Caco-2 (cell line): ENCODE data around the gene ANGPTL8. TPM values are rescaled to one million over a fixed set of nuclear protein-coding genes. Genes with fewer than 3 reads are reported as not detected.

Experiments
- BruUV-seq: library from RNA; stranded (reverse); fragments of 400-500 nt; replicated peaks from 2 replicates; lab custom pipeline; 2021; lab: Mats Ljungman, UMichigan
- CTCF ChIA-PET: fragments of 300-600 bp; sonication (Branson Sonifier 250); formaldehyde crosslinking; loops from one replicate; lab custom pipeline; 2022; ENCODE audit warnings: antibody characterized with exemption; lab: Charles Lee
- POLR2A ChIA-PET: fragments of 300-600 bp; sonication (Branson Sonifier 250); formaldehyde crosslinking; loops from one replicate; lab custom pipeline; 2022; ENCODE audit warnings: antibody characterized with exemption; lab: Charles Lee
- DNase-seq, 2 experiments: peaks; one replicate each; pipeline versions ENCODE4 v3.0.0 to v3.0.0-alpha.2; 2020 to 2022
- H3K27me3 ChIP-seq: replicated peaks from 2 replicates; pipeline ENCODE4 v1.6.0; 2011; ENCODE audit warnings: low read length; ENCODE audit not compliant: control insufficient read depth, insufficient read depth
- H3K36me3 ChIP-seq: 2 replicates; pipeline ENCODE4 v1.5.1; 2011; ENCODE audit warnings: low read length; ENCODE audit not compliant: control insufficient read depth, insufficient read depth
- H3K4me1 ChIP-seq: fragments of 250-450 bp; sonication (Bioruptor Pico); 2 replicates; pipeline ENCODE4 v1.5.1; 2020; ENCODE audit warnings: mild to moderate bottlenecking
- H3K4me3 ChIP-seq: 2 replicates; pipeline ENCODE4 v1.5.1; 2011; ENCODE audit warnings: low read depth, mild to moderate bottlenecking, control low read depth, low read length
- H3K9me3 ChIP-seq: fragments of 250-450 bp; sonication (Bioruptor Pico); 2 replicates; pipeline ENCODE4 v1.5.1; 2020; ENCODE audit warnings: mild to moderate bottlenecking, moderate library complexity
- H3K27ac Mint-ChIP-seq: one replicate; pipeline ENCODE4 v1.8.0; 2022; ENCODE audit warnings: mixed read lengths; ENCODE audit not compliant: unreplicated experiment
- H3K27me3 Mint-ChIP-seq: one replicate; pipeline ENCODE4 v1.8.0; 2022; ENCODE audit warnings: mixed read lengths; ENCODE audit not compliant: insufficient read depth, unreplicated experiment
- H3K36me3 Mint-ChIP-seq: one replicate; pipeline ENCODE4 v1.8.0; 2022; ENCODE audit warnings: mild to moderate bottlenecking, mixed read lengths; ENCODE audit not compliant: insufficient read depth, unreplicated experiment
- H3K4me1 Mint-ChIP-seq: one replicate; pipeline ENCODE4 v1.8.0; 2022; ENCODE audit warnings: low read depth, mixed read lengths; ENCODE audit not compliant: unreplicated experiment
- H3K4me3 Mint-ChIP-seq: one replicate; pipeline ENCODE4 v1.8.0; 2022; ENCODE audit warnings: mild to moderate bottlenecking, moderate library complexity, mixed read lengths; ENCODE audit not compliant: unreplicated experiment
- H3K9me3 Mint-ChIP-seq: one replicate; pipeline ENCODE4 v1.8.0; 2022; ENCODE audit warnings: mixed read lengths; ENCODE audit not compliant: unreplicated experiment
- CTCF ChIP-seq, 2 experiments: fragments of 200-600 bp in 1 of 2; IDR thresholded peaks; 1 replicate in 1 of 2; 2 replicates in 1 of 2; pipeline versions ENCODE4 v1.5.1 to v1.8.0; 2011 to 2022; ENCODE audit warnings: antibody characterized with exemption in 1 of 2, control low read depth in 1 of 2, inconsistent platforms in 1 of 2, low read depth in 1 of 2, low read length in 1 of 2, mild to moderate bottlenecking in 1 of 2, moderate library complexity in 1 of 2; ENCODE audit not compliant: insufficient read depth in 1 of 2, severe bottlenecking in 1 of 2, unreplicated experiment in 1 of 2
- intact Hi-C: fragments of 100-400 bp; cut with micrococcal nuclease; formaldehyde crosslinking; loops from one replicate; pipeline ENCODE4 v1.10.0; 2022; ENCODE audit not compliant: unreplicated experiment
- total RNA-seq: library from RNA; stranded (reverse); gene quantifications from 2 replicates; pipeline ENCODE4 v1.2.3, GENCODE V29; 2022

Gene ANGPTL8
- total RNA-seq, 1 experiment from 2014 or later = not detected

- Histone ChIP-seq H3K4me1 (no peaks in the 10 kb centered on the region), H3K9me3 (no peaks in the 10 kb centered on the region), H3K36me3 (no peaks in the 10 kb centered on the region; the same call in 1 of the 2 replicates), H3K4me3 (no peak overlapping the region), H3K27me3 (no peaks in the 10 kb centered on the region)
- no peak for TF ChIP-seq CTCF (IDR thresholded peaks at IDR 0.05; ENCODE audit: insufficient read depth in 1 of 2, low read depth in 1 of 2, low read length in 1 of 2, severe bottlenecking in 1 of 2, unreplicated experiment in 1 of 2)
- POLR2A ChIA-PET = no interaction called here
- Mint-ChIP-seq H3K27ac (no peak overlapping the region), H3K9me3 (no peaks in the 10 kb centered on the region), H3K4me1 (peaks cover 6% of the 10 kb centered on the region), H3K4me3 (no peak overlapping the region), H3K36me3 (peaks cover 33% of the 10 kb centered on the region), H3K27me3 (no peaks in the 10 kb centered on the region)
- BruUV-seq = no TSS peak
- no peak for DNase-seq
- CTCF ChIA-PET = no interaction called here
- intact Hi-C loops = no loop called here
Measured at GRCh38 chr19:11201791-11202190, 37.6 kb upstream of the ANGPTL8 start.

GRCh38 chr19:11202488-11203193 is 36.8 kb upstream of the ANGPTL8 start:
- no TSS peak for BruUV-seq
- Histone ChIP-seq H3K4me1 (no peaks in the 10 kb centered on the region), H3K9me3 (no peaks in the 10 kb centered on the region), H3K4me3 (no peak overlapping the region), H3K27me3 (no peaks in the 10 kb centered on the region), H3K36me3 (no peaks in the 10 kb centered on the region; the same call in 1 of the 2 replicates)
- Mint-ChIP-seq H3K9me3 (no peaks in the 10 kb centered on the region), H3K4me3 (no peak overlapping the region), H3K36me3 (peaks cover 26% of the 10 kb centered on the region), H3K27ac (no peak overlapping the region), H3K27me3 (no peaks in the 10 kb centered on the region), H3K4me1 (peaks cover 6% of the 10 kb centered on the region)
- ChIA-PET POLR2A (no interaction called here), CTCF (no interaction called here)
- intact Hi-C loops = loop anchor here (1.0 kb wide), 1 partner anchor 64 kb away; no protein-coding TSS in a partner anchor
- DNase-seq = no peak
- no peak for TF ChIP-seq CTCF (IDR thresholded peaks at IDR 0.05; ENCODE audit: insufficient read depth in 1 of 2, low read depth in 1 of 2, low read length in 1 of 2, severe bottlenecking in 1 of 2, unreplicated experiment in 1 of 2)

- Mint-ChIP-seq H3K4me3 (no peak overlapping the region), H3K4me1 (peaks cover 6% of the 10 kb centered on the region), H3K9me3 (no peaks in the 10 kb centered on the region), H3K27ac (no peak overlapping the region), H3K36me3 (peaks cover 24% of the 10 kb centered on the region), H3K27me3 (no peaks in the 10 kb centered on the region)
- Histone ChIP-seq H3K36me3 (no peaks in the 10 kb centered on the region; the same call in 1 of the 2 replicates), H3K4me3 (no peak overlapping the region), H3K9me3 (no peaks in the 10 kb centered on the region), H3K27me3 (no peaks in the 10 kb centered on the region), H3K4me1 (no peaks in the 10 kb centered on the region)
- CTCF ChIA-PET = interaction anchor here (0.6 to 0.8 kb wide), 2 partner anchors 33 to 60 kb away, joined by 3 to 4 read pairs; no protein-coding TSS in a partner anchor
- intact Hi-C loops = loop anchor here (1.0 kb wide), 1 partner anchor 65 kb away; no protein-coding TSS in a partner anchor
- POLR2A ChIA-PET = no interaction called here
- BruUV-seq = no TSS peak
- DNase-seq = peak in 1 of 2 experiments; percentile 73
- peak; percentile 81 to 84 for TF ChIP-seq CTCF (IDR thresholded peaks at IDR 0.05; ENCODE audit: insufficient read depth in 1 of 2, low read depth in 1 of 2, low read length in 1 of 2, severe bottlenecking in 1 of 2, unreplicated experiment in 1 of 2)
Measured at GRCh38 chr19:11203194-11204075, 36.0 kb upstream of the ANGPTL8 start.
